ENCODE data around the gene FGF9.

The FGF9 gene

GRCh38 chr13:21744149-21744548 lies 73.3 kb downstream of the FGF9 start:
- no peak for TF ChIP-seq ZFX (IDR thresholded peaks at IDR 0.05)
- TF ChIP-seq CTCF (conservative IDR thresholded peaks at IDR 0.05), result no peak
- no peak overlapping the region for H3K27ac ChIP-seq

GRCh38 chr13:21745307-21745706 lies 74.4 kb downstream of the FGF9 start:
- no peak overlapping the region for H3K27ac ChIP-seq
- no peak for TF ChIP-seq CTCF (conservative IDR thresholded peaks at IDR 0.05)

GRCh38 chr13:21747456-21747855 lies 76.6 kb downstream of the FGF9 start:
- H3K27ac ChIP-seq, result no peak overlapping the region
- TF ChIP-seq ZFX (IDR thresholded peaks at IDR 0.05), result no peak
- no peak for TF ChIP-seq CTCF (conservative IDR thresholded peaks at IDR 0.05)

- TF ChIP-seq CTCF (conservative IDR thresholded peaks at IDR 0.05) (no peak), ZFX (IDR thresholded peaks at IDR 0.05) (no peak)
- no peak overlapping the region for H3K27ac ChIP-seq
These were observed 77.3 kb downstream of the FGF9 start for GRCh38 chr13:21748166-21748565.

GRCh38 chr13:21749410-21749809 lies 78.5 kb downstream of the FGF9 start:
- H3K27ac ChIP-seq, result no peak overlapping the region
- TF ChIP-seq CTCF (conservative IDR thresholded peaks at IDR 0.05) (no peak), ZFX (IDR thresholded peaks at IDR 0.05) (no peak)

GRCh38 chr13:21752501-21752900 lies 81.6 kb downstream of the FGF9 start:
- H3K27ac ChIP-seq, result no peak overlapping the region

GRCh38 chr13:21753117-21753729 lies 82.3 kb downstream of the FGF9 start:
- TF ChIP-seq CTCF (conservative IDR thresholded peaks at IDR 0.05) (no peak), ZFX (IDR thresholded peaks at IDR 0.05) (no peak)
- no peak overlapping the region for H3K27ac ChIP-seq

More at GRCh38 chr13:21752501-21752900, 81.6 kb downstream of the FGF9 start:
- no peak for TF ChIP-seq CTCF (conservative IDR thresholded peaks at IDR 0.05)
- no peak for TF ChIP-seq ZFX (IDR thresholded peaks at IDR 0.05)
